Karpas-422 (cell line): ENCODE data around the gene STX8. TPM values are rescaled to one million over a fixed set of nuclear protein-coding genes. Genes with fewer than 3 reads are reported as not detected.

Experiments used
- DNase-seq: peaks from one replicate; pipeline ENCODE4 v3.0.0-alpha.2; 2015
- H2AFZ ChIP-seq: fragments of 200-600 bp; sonication (generic); 2 replicates; pipeline ENCODE4 v1.6.1; 2014; ENCODE audit warnings: antibody characterized with exemption, low read length, mixed read lengths
- H3K27ac ChIP-seq: fragments of 200-600 bp; sonication (generic); 2 replicates; pipeline ENCODE4 v1.5.1; 2014; ENCODE audit warnings: mild to moderate bottlenecking, low read length, moderate library complexity
- H3K27me3 ChIP-seq: fragments of 200-600 bp; sonication (generic); 2 replicates; pipeline ENCODE4 v1.6.1; 2014; ENCODE audit warnings: low read length, mixed read lengths
- H3K36me3 ChIP-seq: fragments of 200-600 bp; sonication (generic); 2 replicates; pipeline ENCODE4 v1.6.1; 2014; ENCODE audit warnings: low read length, mixed read lengths; ENCODE audit not compliant: insufficient read depth
- H3K4me1 ChIP-seq: fragments of 200-600 bp; sonication (generic); 2 replicates; pipeline ENCODE4 v1.6.1; 2014; ENCODE audit warnings: mild to moderate bottlenecking, low read length, mixed read lengths
- H3K4me2 ChIP-seq: fragments of 200-600 bp; sonication (generic); 2 replicates; pipeline ENCODE4 v1.6.1; 2014; ENCODE audit warnings: low read length, low read depth, mild to moderate bottlenecking; ENCODE audit not compliant: poor library complexity, severe bottlenecking
- H3K4me3 ChIP-seq: fragments of 200-600 bp; sonication (generic); 2 replicates; pipeline ENCODE4 v1.5.1; 2014; ENCODE audit warnings: mild to moderate bottlenecking, antibody characterized with exemption, low read length, mixed read lengths
- H3K79me2 ChIP-seq: fragments of 200-600 bp; sonication (generic); 2 replicates; pipeline ENCODE4 v1.6.1; 2014; ENCODE audit warnings: mild to moderate bottlenecking, low read length, mixed read lengths
- H3K9ac ChIP-seq: fragments of 200-600 bp; sonication (generic); 2 replicates; pipeline ENCODE4 v1.6.0; 2014; ENCODE audit warnings: low read length
- H3K9me2 ChIP-seq: fragments of 200-600 bp; sonication (generic), shearing (Covaris generic); replicated peaks from 2 replicates; pipeline ENCODE4 v1.6.0; 2014; ENCODE audit warnings: mild to moderate bottlenecking, low read length, moderate library complexity; ENCODE audit not compliant: insufficient read depth
- H3K9me3 ChIP-seq: fragments of 300-700, 200-600 bp; sonication (generic); 2 replicates; pipeline ENCODE4 v1.6.1; 2014; ENCODE audit warnings: low read length, mixed read lengths
- H4K20me1 ChIP-seq: fragments of 200-600 bp; sonication (generic); 2 replicates; pipeline ENCODE4 v1.6.1; 2014; ENCODE audit warnings: mild to moderate bottlenecking, antibody characterized with exemption, low read length, low read depth; ENCODE audit not compliant: insufficient read depth
- total RNA-seq: library from RNA; depleted of rRNA; stranded (reverse); fragments of >200 nt; shearing (Covaris generic); gene quantifications from 2 replicates; pipeline ENCODE4 v1.2.3, GENCODE V29; 2014; ENCODE audit warnings: low replicate concordance

Gene STX8
- total RNA-seq, 1 experiment from 2014 or later: 40.0 TPM

DNA sequence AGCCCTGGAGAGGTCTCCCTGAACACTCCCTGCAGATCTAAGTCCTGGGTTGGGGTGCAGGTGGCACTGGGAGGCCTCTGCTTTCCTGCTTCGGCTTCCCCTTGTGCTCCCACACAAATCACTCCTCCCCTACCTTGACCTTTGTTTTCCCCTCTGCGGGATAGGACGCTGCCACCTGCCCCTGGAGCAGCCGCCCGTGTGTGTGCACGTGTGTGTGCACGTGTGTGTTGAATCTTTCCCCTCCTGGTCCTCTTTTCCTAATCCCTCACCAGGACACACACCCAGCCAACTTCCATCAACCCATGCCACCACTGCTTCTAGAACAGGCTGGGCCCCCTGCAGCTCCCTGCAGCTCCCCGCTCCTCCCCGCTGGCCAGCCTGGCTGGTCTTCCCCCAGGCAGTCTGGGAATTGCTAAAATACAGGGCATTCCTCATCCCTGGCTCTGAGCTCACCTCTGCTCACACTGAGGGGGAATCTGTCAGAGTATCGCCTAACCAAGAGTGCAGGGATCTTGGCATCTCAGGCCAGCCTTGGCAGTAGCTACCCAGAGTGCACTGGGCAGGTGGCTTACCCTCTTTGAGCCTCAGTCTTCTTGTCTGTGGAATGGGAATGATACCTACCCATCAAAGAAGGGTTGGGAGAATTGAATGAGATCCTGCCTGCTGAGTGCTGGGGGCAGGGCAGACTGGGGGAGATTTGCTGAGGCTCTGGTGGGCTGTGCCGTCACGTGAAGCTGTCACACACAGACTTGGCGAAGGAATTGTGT lies 355.8 kb downstream of the STX8 start:
- no peaks in the 10 kb centered on the region for H3K36me3 ChIP-seq
- H3K4me1 ChIP-seq: no peaks in the 10 kb centered on the region
- no peak for DNase-seq
- H4K20me1 ChIP-seq: no peaks in the 10 kb centered on the region
- no peaks in the 10 kb centered on the region for H3K79me2 ChIP-seq
- H3K27ac ChIP-seq: no peak overlapping the region
- no peak overlapping the region for H3K9ac ChIP-seq
- no peaks in the 10 kb centered on the region for H3K9me2 ChIP-seq
- H3K4me2 ChIP-seq: no peak overlapping the region
- H3K4me3 ChIP-seq: no peak overlapping the region
- H3K9me3 ChIP-seq: no peaks in the 10 kb centered on the region; the same call in 1 of the 2 replicates
- H3K27me3 ChIP-seq: no peaks in the 10 kb centered on the region
- H2AFZ ChIP-seq: no peak overlapping the region

DNA sequence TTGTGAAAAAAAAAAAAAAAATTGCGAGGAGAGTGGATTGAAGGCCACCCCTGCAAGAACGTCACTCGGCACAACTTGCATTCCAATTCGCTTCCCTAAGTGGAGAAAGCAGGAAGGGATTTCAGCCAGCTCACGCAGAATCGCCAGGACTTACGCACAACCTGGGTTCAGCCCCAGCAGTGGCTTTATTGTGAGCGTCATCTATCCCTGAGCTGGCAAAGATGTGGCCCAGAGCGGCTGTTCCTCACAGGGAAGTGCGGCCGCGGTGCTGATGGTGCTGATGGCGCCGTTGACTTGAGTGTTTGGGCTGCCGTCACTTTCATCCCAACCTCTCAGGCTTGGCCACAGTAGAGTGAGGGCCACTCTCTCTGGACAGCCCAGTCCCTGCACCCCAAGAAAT lies 356.7 kb downstream of the STX8 start:
- no peak for DNase-seq
- no peaks in the 10 kb centered on the region for H3K79me2 ChIP-seq
- H3K4me2 ChIP-seq: no peak overlapping the region
- H3K9me3 ChIP-seq: no peaks in the 10 kb centered on the region; the same call in 1 of the 2 replicates
- H3K27ac ChIP-seq: no peak overlapping the region
- H3K27me3 ChIP-seq: no peaks in the 10 kb centered on the region
- H2AFZ ChIP-seq: no peak overlapping the region
- H4K20me1 ChIP-seq: no peaks in the 10 kb centered on the region
- H3K9me2 ChIP-seq: no peaks in the 10 kb centered on the region
- no peaks in the 10 kb centered on the region for H3K4me1 ChIP-seq
- H3K36me3 ChIP-seq: no peaks in the 10 kb centered on the region
- H3K9ac ChIP-seq: no peak overlapping the region
- H3K4me3 ChIP-seq: no peak overlapping the region

DNA sequence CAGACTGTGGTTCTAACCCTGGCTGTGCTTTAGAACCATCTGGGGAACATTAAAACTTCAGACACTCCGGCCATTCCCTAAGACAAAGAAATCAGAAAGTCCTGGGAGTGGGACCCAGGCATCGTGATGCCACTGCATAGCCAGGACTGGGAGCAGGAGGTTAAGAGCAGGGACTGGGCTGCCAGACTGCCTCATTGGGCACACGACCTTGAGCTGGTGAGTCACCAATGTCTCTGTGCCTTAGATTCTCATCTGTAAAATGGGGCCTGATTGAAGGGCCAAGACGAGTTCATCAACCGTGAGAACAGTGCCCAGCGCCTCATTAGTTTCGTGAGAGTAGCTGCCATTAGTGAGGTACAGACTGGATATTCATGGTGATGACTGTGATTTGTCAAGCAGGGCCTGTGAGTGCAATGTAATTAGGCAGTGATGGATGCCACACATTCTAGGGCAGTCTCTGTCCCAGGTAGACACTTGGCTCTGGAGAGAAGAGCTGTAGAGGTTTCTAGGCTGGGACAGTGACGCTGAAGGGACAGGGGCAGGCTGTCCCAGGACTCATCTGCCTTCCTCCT lies 357.5 kb downstream of the STX8 start:
- Histone ChIP-seq H4K20me1 (no peaks in the 10 kb centered on the region), H3K9ac (no peak overlapping the region)
- no peak for DNase-seq

DNA sequence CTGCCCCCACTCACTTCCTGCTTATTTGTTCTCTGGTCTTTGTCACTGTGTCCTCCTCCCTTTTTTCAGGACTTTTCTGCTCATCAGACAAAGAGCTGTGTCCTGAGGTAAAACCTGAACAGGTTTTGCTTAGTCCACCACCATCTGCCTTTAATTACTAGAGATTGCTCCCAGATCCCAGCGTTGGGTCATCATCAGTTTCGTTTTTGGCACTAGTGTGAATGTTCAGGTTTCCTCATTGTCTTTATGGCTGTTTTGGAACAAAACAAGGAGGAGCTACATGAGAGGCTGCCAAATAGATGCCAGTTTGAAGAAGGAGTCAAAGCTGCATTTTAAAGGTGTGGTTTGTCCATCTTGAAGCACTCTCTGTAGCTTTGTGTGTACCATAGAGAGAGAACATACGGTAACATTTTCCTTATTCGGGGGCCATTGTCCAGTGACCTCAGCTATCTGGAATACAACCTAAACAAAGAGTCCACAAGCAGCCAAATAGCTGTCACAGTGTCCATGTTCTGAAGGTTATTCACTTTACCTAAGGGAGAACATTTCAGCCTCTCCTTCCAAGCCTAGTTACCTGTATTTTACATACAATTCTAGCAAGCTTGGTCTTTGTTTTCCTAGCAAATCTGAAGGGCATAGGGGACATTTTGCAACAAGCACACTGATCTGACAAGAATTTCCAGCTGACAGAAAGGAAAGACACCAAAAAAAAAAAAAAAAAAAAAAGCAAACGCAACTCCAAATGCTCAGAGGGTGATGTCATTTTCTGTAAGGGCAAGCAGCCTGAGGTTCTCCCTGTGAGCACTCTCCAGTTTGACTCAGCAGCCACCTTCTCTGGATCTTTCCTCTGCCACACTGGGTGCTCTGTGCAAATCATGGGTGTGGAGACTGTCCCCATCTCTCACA lies 358.2 kb downstream of the STX8 start:
- H3K27me3 ChIP-seq: no peaks in the 10 kb centered on the region
- H3K9me2 ChIP-seq: no peaks in the 10 kb centered on the region
- DNase-seq: no peak
- no peak overlapping the region for H3K9ac ChIP-seq
- H4K20me1 ChIP-seq: no peaks in the 10 kb centered on the region
- H3K4me2 ChIP-seq: no peak overlapping the region
- no peaks in the 10 kb centered on the region for H3K79me2 ChIP-seq
- H3K36me3 ChIP-seq: no peaks in the 10 kb centered on the region
- no peak overlapping the region for H3K27ac ChIP-seq
- no peak overlapping the region for H2AFZ ChIP-seq
- no peaks in the 10 kb centered on the region; the same call in 1 of the 2 replicates for H3K9me3 ChIP-seq
- H3K4me3 ChIP-seq: no peak overlapping the region
- no peaks in the 10 kb centered on the region for H3K4me1 ChIP-seq

More for the DNA sequence above, 357.5 kb downstream of the STX8 start:
- Histone ChIP-seq H2AFZ (no peak overlapping the region), H3K4me1 (no peaks in the 10 kb centered on the region), H3K79me2 (no peaks in the 10 kb centered on the region), H3K9me2 (no peaks in the 10 kb centered on the region), H3K36me3 (no peaks in the 10 kb centered on the region), H3K4me2 (no peak overlapping the region), H3K4me3 (no peak overlapping the region), H3K27ac (no peak overlapping the region), H3K27me3 (no peaks in the 10 kb centered on the region), H3K9me3 (no peaks in the 10 kb centered on the region; the same call in 1 of the 2 replicates)

DNA sequence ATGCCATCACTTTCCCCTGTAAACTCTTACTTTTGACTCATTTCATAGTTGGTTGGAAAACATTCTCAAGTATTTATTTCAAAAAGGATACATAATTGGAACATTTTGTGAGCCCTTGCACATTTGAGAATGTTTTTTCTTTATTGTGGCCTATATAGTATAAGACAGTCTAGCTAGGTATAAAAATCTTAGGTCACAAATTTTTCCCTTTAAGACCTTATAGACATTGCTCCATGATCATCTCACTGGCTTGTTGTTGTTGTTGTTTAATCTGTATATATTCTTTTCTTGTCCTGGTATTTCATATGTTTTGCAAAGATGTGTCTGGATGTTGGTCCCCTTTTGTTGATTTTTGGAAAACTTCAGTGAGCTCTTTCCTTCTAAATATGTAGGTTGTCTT lies 360.2 kb downstream of the STX8 start:
- H3K4me2 ChIP-seq: no peak overlapping the region
- H2AFZ ChIP-seq: no peak overlapping the region
- no peaks in the 10 kb centered on the region for H3K36me3 ChIP-seq
- no peaks in the 10 kb centered on the region for H3K4me1 ChIP-seq
- no peak overlapping the region for H3K4me3 ChIP-seq
- H3K79me2 ChIP-seq: no peaks in the 10 kb centered on the region
- no peak overlapping the region for H3K9ac ChIP-seq
- H3K27ac ChIP-seq: no peak overlapping the region
- no peaks in the 10 kb centered on the region for H3K27me3 ChIP-seq
- no peaks in the 10 kb centered on the region; the same call in 1 of the 2 replicates for H3K9me3 ChIP-seq
- H3K9me2 ChIP-seq: no peaks in the 10 kb centered on the region
- no peak for DNase-seq
- H4K20me1 ChIP-seq: no peaks in the 10 kb centered on the region

DNA sequence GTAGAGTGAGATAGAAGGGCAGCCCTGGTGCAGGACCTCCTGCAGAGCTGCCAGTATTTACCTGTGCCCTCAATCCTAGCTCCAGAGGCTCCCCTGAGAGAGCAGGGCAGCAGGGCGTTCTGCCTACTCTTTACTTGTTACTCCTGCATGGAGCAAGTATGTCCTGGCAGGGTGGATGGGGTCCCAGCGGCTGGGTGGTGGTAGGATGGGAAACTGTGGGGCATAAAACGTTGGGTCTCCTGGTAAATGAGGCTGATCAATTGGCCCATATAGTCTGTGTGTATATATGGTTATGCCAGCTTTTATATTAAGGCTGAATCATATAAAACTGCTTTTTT lies 362.3 kb downstream of the STX8 start:
- Histone ChIP-seq H3K79me2 (no peaks in the 10 kb centered on the region), H4K20me1 (no peaks in the 10 kb centered on the region), H3K4me1 (no peaks in the 10 kb centered on the region), H3K4me3 (no peak overlapping the region), H3K36me3 (no peaks in the 10 kb centered on the region), H3K9me3 (no peaks in the 10 kb centered on the region; the same call in 1 of the 2 replicates), H3K27ac (no peak overlapping the region), H2AFZ (no peak overlapping the region), H3K9ac (no peak overlapping the region), H3K4me2 (no peak overlapping the region), H3K9me2 (no peaks in the 10 kb centered on the region), H3K27me3 (no peaks in the 10 kb centered on the region)
- DNase-seq: no peak

DNA sequence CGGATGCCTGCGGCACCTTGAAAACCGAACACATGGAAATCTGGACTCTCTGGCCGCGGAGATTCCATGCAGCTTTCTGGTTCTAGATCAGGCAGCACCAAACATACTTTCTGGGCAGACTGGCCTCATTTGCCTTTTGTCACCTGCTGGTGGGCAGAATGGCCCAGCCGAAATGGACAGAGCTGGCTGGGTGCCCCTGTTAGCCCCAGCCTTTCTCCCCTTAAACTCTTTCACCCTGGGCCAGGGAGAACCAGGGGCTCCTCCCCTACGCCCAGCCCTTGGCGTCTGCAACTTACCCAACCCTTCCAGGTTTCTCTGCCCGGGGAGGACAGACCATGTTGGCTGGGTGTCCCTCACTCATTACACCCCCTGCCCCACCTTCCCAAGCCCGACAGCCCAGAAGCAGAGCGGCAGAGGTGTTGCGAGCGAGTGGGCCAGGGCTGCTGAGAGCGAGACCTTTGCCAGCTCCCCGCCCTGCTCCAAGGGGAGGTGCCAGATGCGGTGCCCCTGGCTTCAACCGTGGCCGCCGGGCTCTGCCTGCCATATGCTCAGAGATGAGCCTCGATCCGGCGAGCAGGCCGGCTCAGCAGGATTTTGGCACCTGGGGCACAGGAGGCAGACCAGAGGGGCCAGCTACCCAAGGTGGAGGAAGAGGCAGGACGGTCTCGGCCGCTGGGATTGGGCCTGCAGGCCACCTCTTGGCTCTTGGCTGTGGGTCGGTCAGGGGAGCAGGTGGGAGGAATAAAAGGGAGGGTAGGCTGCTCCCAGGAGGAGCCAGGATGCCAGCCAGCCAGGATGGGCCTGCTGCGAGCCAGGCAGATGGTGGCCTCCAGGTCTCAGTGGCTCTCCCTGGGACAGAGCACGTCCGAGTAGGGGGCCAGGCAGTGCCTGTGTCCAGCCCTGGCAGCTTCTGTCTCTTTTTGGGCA lies 363.0 kb downstream of the STX8 start:
- Histone ChIP-seq H3K4me3 (no peak overlapping the region), H3K79me2 (no peaks in the 10 kb centered on the region), H4K20me1 (no peaks in the 10 kb centered on the region), H2AFZ (no peak overlapping the region), H3K4me1 (no peaks in the 10 kb centered on the region), H3K4me2 (no peak overlapping the region), H3K9me2 (no peaks in the 10 kb centered on the region), H3K27me3 (no peaks in the 10 kb centered on the region), H3K36me3 (no peaks in the 10 kb centered on the region), H3K9me3 (no peaks in the 10 kb centered on the region; the same call in 1 of the 2 replicates), H3K27ac (no peak overlapping the region), H3K9ac (no peak overlapping the region)
- no peak for DNase-seq
